Cerebellar nuclear complex (tissue), 1 donor: ENCODE measurements around the gene ACACA.
"Not testable (repeated sequence)": the region's sequence is repeated elsewhere in the genome, so short reads cannot be mapped to it uniquely, and the experiment has no call there.

Experiments used
- DNase-seq, 2 experiments: peaks; one replicate each; lab custom pipeline; 2025; lab: John Stamatoyannopoulos, UW

ACACA gene

DNA sequence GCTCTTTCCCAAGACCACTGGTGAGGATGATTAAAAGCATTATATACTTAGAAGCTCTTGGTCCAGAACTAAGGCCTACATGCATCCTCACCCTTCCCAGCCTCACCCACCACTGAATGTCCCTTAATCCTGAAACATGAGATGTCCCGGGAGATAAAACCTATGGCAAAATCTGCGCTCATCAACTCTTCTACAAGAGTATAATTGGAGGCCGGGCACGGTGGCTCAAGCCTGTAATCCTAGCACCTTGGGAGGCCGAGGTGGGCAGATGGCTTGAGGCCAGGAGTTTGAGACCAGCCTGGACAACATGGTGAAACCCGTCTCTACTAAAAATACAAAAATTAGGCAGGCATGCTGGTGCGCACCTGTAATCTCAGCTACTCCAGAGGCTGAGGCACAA, 13.3 kb downstream of the ACACA start:
- DNase-seq: no peak

DNA sequence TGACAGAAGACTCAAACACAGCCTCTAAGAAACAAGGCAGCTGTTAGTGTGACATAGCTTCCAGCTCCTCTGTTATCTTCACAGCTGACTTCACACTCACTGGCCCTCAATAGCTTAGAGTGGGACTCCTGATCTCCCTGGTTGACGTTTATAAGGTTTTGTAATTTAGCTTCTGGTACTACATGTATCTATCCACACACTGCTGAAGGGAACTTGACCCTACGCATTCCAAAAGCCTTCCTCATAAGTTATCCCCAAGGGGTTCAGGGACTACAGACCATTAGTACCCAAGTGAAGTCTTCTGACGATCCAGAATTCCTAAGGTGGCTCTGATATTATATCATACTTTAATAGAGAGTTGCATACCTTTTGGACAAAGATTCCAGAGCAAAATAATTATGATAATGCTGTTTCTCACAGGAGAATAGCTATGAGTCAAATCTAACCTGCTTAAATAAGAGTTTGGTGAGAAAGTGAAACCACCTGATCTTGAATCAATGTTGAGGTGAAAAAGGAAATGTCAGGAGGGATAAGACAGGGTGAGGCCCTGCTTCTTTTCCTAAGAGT, 14.5 kb downstream of the ACACA start:
- no peak for DNase-seq

DNA sequence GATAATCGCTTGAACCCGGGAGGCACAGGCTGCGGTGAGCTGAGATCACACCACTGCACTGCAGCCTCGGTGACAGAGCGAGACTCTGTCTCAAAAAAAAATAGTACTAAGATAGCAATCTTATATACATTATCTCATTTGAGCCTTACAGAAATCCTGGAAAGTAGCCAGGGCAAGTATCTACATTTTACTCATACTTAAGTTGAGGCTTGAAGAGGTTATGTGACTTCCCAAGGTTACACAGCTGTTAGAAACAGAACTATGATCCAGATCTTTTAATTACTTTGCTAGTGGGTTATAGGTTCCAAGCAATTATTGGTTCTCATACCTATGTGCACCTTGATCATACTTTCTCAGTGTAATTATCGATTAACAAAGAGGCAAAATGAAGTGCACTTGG, 15.5 kb downstream of the ACACA start:
- no peak for DNase-seq

DNA sequence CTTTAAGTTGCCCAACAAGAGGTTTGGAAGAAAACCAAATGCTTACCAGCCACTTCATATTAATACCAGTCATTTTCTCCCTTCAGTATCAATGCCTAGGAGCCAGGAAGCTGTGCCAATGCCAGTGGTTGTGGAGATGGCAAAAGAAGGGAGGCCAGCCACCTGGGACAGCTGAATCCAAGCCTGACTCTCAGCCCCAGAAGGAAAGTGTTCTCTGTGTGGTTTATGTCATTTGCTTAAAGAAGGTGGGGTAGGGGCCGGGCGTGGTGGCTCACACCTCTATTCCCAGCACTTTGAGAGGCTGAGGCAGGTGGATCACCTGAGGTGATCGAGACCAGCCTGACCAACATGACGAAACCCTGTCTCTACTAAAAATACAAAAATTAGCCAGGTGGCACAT, 17.5 kb downstream of the ACACA start:
- no peak for DNase-seq

DNA sequence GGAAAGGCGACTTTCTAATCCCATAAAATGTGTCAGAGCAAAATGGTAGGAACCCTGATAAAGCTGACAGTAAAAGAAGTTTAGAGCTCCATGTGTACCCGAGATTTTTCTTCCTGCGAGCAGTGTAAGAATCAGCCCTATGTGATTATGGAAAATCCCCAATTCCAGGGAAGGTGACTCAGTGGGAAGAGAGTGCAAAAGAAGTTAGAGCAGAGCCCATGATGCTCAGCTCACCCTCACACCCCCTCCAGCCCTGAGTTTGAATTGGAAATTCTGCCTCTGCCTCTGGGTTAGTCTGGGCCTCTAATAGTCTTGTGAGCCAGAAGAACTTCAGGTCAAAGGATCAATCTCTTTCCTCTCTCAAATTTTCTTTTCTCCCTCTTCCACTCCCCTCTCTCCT, 18.4 kb downstream of the ACACA start:
- DNase-seq: no peak

DNA sequence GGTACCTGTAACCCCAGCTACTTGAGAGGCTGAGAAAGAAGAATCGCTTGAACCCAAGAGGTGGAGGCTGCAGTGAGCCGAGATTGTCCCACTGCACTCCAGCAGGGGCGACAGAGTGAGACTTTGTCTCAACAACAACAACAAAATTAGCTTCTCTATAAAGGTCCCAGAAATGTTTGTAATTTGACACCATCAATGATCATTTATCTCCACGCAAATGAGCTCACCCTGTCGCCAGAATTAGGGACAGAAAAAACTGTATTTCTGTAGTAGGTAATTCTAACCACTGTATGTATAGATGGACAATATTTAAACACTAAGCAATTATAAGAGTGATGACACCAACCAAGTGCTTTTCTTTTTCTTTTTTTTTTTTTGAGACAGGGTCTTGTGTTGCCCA, 20.2 kb downstream of the ACACA start:
- DNase-seq: no peak

DNA sequence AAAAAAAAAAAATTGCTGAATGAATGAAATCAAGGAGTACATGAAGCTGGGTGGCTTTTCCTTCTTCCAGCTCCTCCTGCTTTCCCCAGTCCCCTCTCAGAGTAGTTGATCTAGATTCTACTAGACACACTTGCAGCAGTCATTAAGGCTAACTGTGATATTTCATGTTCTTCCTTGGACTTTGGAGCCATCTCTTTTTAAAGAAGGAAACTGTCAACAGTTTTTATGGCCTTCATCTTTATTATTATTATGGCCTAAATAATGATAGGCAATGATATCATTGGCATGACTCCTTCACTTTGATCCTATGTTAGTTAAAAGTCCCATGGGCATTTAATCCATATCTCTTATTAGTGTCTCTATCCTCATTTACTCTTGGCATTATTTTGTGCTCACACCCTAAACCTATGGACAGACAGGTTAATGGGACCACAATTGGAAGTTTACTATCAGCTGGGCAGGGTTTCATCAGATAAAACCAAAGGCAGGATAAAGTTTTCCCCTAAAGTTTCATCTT, 21.1 kb downstream of the ACACA start:
- no peak for DNase-seq

DNA sequence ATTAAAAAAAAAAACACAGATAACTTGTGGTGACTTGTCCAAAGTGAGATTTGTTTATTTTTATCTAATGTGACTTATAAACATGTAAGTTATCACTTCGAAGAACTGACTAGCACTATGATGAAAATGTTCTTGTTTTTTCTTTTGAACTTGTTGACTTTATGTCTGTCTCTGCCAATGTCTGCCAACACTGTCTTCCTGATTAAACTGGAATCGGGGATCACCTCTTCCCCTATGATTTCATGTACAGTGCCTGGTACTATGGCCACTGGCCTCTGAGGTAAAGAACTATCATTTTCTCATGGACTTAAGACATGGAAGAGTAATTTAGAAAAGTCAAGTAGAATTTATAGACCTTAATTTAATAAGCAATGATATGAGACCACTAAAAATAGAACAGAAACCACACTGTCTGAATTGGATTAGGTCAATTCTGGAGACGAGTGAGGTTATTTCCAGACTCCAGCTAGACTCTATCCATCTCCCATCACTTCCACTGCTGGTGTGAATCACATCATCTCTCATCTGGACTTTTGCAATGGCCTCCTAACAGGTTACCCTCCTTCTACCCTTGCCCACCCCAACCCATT, 22.0 kb downstream of the ACACA start:
- DNase-seq: no peak

DNA sequence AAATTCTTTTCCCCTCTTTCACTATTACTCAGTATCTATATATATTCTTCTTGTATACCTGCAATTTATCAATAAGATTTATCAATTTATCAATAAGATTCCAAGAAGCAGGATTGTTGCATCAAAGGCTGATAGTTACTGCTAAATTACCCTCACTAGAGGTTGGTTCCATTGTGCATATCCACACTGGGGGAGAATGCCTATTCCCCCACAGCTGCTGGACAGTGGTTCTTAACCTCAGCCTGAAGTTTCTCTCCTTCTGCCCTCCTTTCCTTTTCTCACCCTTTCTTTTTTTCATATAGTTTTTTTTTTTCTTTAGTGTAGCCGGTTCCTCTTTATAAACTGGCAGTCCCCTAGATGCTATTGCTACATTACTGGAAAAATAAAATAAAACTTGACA, 24.6 kb downstream of the ACACA start:
- DNase-seq: no peak

DNA sequence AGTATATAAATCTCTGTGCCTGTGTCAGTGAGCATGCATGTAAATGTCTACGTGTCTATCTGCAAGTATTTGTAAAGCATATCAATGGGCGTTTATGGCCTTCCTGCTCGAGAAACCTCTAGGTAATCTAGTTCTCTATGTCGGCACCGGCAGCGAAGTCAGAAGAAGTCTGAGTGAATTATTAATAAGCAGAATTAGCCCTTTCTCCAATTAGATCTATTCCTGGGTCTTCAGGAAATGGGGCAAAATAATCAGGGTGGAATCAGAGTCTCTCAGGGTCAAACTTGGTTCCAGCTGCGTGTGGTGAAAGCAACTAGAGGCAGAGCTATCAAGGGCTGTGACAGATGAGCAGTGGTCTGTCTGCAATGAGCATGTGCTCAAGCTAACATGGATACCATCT, 30.9 kb downstream of the ACACA start, which contains the start of gene C17orf78:
Gene C17orf78, plus strand, starts transcription at position 280 of the 400 bp plus-strand sequence. Its CDS starts 108 bp downstream, at position 388.
- no peak for DNase-seq

DNA sequence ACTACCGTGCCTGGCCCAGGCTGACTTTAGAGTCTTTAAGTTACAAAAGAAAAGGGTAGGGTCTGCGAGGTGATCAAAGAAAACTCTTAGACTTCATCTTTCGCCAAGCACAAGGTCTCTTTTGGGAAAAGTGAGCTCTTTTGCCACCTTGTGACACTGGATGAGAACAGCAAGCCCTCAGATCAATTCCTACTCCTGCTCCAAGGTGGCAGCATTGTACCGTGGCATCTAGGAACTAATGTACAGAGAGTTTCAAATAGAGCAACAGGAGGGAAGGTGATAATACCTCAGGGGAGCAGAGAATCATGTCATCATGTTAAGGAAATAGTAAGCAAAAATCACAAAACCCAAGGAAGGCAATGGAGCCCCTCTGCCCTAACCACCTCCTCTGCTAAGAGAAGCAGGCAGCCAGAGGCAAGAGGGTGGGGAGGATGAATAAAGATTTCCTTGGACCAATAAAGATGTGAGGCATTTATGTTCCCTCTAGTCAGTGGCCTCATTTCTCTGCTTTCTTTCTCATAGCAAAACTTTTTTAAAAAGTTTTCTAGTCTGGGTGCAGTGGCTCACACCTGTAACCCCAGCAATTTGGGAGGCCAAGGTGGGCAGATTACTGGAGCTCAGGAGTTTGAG, 33.0 kb downstream of the ACACA start:
- peak in 1 of 2 experiments; percentile 16 for DNase-seq

DNA sequence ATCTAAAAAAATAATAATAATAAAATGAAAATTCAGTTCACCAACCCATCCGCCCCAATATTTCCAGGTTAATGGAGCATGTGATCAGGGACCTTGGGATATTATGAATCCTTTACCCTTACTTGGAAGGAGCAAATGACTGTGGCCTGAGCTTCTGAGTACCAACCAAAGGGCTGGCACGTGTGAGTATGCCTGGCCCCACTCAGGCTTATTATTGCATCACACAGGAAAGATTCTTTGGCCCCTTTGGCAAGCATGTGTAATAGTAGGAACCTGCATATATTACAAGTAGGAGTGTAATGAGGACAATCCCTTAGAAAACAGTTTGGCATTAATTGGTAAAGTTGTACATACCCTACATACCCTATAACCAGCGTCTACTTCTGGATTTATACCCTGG, 38.1 kb downstream of the ACACA start:
- DNase-seq: no peak

DNA sequence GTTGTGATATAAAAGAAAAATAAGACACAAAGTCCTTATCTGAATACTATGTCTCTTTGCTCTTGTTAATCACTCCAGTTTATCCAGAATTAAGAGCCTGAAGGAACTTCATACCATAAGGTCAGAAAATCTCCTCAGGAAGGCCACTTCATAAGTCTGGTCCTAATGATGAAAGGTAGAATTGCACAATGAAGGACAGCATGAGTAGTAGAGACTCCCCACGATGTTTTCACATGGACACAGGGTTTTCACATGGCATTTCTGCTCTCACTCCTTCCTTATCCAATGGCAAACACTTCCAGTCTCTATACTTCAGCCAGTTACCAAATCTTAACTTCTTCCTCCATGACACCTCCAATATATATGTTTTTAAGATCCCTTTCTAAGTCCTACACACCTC, 41.0 kb downstream of the ACACA start:
- DNase-seq: no peak

DNA sequence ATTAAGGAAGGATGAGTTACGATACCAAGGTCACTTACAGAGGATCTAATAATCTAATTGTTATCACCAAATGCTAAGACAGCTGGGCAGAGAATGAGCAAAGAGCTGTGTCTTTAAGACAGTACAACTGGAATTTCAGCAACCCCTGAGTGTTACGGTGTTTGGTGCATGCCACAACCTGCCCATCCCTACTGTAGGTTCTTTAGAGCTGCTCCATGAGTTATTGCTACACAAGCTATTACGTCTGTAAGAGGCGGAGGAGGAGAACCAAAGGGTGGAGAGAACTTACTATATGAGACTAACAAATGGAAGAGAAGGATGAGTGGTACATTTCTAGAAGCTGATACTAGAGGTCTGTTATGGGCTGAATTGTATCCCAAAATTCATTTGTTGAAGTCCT, 45.1 kb downstream of the ACACA start:
- no peak for DNase-seq

DNA sequence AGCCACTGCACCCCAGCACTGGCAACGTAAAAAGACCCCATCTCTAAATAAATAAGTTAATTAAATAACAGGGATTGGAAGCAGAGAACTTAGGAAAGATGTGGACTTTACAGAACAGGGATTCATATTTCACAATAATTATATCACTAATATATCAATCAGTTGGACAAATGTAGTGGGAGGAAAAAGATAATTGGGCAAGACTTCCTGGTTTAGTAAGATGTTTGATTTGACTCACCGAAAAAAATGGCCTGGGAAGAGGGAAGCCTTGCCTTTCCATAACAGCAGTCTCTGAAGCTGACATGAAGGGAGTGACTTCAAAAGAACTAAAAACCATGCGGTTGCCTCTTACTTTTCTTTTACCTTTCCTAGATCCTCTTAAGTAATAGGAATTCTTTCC, 46.0 kb downstream of the ACACA start:
- no peak for DNase-seq

DNA sequence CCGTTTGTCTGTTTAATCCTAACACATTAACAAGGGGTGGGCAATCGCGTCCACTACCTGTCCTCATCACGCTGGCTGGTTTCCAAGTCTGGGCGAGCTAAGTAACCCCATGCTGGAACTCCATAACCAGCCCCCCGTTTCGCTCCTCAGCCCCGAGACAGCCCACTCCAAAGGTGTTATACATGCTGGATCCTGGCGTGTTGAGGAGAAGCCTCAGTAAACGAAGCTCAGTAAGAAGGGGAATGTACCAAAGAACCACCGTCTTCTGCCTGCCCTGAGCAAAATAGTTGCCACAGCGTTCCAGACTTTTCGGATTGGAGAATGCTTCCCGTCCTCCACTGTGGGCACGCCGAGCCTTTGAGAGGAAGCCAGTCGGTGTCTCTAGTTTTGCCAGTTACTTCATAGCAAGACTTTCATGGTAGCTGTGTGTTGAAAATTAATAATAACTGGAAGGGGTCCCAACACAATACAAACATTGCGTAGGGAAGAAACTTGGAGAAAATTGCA, 46.9 kb downstream of the ACACA start:
- DNase-seq: no peak

DNA sequence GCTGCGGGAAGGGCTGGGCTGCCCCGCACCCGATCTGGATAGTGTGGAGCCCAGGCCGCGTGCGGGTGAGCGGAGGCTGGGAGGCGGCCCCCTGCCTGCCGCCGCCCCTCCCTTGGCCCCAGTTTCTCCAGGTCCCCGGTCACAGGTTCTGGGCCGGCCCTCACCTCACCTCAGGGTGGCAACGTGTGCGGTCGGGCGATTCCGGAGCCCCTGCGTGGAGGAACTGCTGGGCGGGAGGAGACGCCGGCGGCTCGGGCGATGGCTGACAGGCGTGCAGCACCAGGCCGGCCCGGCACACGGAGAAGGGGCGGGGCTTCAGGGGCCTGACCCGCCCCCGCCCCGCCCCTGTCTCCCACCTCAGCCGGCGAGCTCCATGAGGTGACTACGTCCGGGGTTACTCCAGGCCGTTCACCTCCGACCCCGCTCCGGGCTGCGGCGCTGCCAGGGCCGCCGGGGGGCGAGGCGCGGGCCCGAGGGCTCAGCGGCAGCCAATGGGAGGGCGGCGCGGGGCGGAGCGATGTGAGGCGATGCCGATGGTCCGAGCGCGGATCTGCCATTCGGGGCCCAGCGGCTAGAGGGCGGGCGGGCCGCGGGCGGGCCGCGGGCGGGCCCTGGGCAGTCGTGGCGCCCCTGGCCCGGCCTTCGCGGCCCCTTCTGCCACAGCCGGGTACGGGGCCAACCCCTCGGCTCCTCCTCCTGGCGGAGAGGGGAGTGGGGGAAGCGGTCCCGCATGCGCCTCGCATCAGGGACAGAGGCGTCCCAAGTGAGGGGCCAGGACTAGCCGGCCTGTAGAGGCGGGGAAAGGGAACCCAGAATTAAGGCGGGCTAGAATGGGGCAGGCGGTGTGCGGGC, 47.6 kb downstream of the ACACA start:
- DNase-seq: peak in 1 of 2 experiments; percentile 75

DNA sequence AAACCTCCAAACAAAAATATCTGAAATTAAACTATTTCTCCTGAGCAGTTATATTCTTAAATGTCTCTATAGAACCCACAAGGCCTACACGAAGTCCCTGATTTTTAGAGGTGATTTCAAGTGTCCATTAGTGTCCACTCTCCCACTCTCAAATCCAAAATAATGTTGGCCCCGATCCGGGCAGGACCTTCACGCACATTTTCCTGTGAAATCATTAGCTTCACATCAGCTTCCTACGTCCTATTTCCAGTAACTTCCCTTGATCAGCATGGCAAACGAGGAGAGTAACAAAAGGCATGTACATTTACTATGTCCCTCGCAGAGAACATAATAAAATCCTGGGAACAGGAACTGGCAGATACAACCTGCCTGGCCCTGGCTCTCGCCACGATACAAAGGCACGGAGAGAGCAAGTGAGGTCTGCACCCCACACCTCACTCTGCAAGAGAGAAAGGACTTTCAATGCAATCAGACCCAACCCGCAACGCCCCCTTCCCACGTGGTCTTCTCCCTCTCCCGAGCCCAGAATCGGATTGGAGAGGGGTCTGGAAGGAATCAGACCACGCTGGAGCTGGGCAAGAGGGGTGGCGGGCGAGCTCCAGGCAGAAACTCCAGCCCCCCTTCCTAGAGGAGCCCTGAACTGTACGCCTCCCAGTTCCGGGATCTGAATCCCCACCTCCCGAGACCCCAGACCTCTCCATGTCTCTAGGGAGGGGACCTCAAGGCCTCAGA, 48.4 kb downstream of the ACACA start:
- peak in 1 of 2 experiments; percentile 22 for DNase-seq

DNA sequence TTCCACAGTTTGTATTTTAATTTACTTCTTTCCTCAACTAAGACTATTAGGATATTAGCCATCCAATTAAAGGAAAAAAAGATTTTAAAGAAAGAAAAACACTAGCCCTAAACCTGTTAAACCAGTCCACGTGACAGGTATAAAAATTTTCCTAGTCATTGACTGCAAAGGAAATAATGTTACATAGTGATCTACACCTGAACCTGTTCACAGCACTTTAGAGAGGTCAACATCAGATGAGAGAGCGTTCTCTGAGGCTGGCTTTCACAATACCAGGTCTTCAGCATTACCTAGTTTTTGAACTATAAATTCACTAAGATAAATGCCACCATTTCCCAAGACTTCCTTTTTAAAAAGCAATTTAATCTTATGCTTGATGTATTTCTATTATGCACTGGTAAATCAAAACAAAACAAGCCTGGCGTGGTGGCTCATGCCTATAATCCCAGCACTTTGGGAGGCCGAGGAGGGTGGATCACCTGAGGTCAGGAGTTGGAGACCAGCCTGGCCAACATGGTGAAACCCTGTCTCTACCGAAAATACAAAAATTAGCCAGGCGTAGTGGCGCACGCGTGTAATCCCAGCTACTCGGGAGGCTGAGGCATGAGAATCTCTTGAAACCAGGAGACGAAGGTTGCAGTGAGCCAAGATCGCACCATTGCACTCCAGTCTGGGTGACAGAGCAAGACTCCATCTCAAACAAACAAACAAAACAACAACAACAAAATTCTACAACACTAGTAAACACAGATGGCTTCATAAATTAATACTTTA, 49.7 kb downstream of the ACACA start:
- not testable (repeated sequence) for DNase-seq

DNA sequence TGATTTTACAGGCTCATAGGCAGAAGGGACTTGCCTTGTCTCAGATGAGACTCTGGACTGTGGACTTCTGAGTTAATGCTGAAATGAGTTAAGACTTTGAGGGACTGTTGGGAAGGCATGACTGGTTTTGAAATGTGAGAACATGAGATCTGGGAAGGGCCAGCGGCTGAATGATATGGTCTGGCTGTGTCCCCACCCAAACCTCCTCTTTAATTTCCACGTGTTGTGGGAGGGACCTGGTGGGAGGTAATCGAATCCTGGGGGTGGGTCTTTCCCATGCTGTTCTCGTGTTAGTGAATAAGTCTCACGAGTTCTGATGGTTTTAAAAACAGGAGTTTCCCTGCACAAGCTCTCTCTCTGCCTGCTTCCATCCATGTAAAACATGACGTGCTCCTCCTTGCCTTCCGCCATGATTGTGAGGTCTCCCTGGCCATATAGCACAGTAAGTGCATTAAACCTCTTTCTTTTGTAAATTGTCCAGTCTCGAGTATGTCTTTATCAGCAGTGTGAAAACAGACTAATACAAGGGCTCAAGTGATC, 59.7 kb downstream of the ACACA start:
- DNase-seq: not testable (repeated sequence)

DNA sequence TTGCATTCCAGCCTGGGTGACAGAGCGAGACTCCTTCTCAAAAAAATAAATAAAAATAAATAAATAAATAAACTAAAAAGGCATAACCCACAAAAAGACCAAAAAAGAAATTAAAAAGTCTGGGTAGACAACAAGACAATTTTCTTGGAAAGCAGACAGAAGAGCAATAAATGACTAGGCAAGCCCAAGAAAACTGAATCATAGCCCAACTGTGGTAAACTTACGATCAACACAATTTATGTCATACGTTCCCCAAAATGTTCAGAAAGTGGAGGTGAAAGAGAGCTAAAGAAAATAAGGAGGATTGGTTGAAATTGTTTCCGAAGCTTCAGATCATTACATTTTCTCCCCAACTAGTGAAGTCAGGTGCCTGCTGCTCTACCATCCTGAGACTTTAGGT, 62.1 kb downstream of the ACACA start:
- DNase-seq: no peak
